ENCODE data around the gene AGBL5. TPM values are rescaled to one million over a fixed set of nuclear protein-coding genes. Genes with fewer than 3 reads are reported as not detected.
"Not testable (repeated sequence)": the region's sequence is repeated elsewhere in the genome, so short reads cannot be mapped to it uniquely, and the experiment has no call there.

The AGBL5 gene
- total RNA-seq, 1 donor: 17.5 TPM

- TF ChIP-seq, protein P1, sequence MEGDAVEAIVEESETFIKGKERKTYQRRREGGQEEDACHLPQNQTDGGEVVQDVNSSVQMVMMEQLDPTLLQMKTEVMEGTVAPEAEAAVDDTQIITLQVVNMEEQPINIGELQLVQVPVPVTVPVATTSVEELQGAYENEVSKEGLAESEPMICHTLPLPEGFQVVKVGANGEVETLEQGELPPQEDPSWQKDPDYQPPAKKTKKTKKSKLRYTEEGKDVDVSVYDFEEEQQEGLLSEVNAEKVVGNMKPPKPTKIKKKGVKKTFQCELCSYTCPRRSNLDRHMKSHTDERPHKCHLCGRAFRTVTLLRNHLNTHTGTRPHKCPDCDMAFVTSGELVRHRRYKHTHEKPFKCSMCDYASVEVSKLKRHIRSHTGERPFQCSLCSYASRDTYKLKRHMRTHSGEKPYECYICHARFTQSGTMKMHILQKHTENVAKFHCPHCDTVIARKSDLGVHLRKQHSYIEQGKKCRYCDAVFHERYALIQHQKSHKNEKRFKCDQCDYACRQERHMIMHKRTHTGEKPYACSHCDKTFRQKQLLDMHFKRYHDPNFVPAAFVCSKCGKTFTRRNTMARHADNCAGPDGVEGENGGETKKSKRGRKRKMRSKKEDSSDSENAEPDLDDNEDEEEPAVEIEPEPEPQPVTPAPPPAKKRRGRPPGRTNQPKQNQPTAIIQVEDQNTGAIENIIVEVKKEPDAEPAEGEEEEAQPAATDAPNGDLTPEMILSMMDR (IDR thresholded peaks at IDR 0.05; ENCODE audit: insufficient read depth, low read length): no peak
- DNase-seq (ENCODE audit: low read depth): no peak
- no peak overlapping the region for H3K4me3 ChIP-seq (ENCODE audit: low read depth, low read length)
These were observed 50.9 kb downstream of the AGBL5 start for GRCh38 chr2:27102329-27102728.

- DNase-seq (ENCODE audit: low read depth): no peak
- TF ChIP-seq, protein P1 (IDR thresholded peaks at IDR 0.05; ENCODE audit: insufficient read depth, low read length): no peak
These were observed 54.5 kb downstream of the AGBL5 start for GRCh38 chr2:27105981-27106380.

GRCh38 chr2:27108221-27108620 lies 56.8 kb downstream of the AGBL5 start:
- no peak overlapping the region for H3K4me3 ChIP-seq (ENCODE audit: low read depth, low read length)
- no peak for DNase-seq (ENCODE audit: low read depth)
- TF ChIP-seq, protein P1 (IDR thresholded peaks at IDR 0.05; ENCODE audit: insufficient read depth, low read length): no peak

More at GRCh38 chr2:27105981-27106380, 54.5 kb downstream of the AGBL5 start:
- H3K4me3 ChIP-seq (ENCODE audit: low read depth, low read length): no peak overlapping the region

- no peak for DNase-seq (ENCODE audit: low read depth)
- TF ChIP-seq, protein P1 (IDR thresholded peaks at IDR 0.05; ENCODE audit: insufficient read depth, low read length): no peak
These were observed 57.6 kb downstream of the AGBL5 start for GRCh38 chr2:27109083-27109482.

DNA sequence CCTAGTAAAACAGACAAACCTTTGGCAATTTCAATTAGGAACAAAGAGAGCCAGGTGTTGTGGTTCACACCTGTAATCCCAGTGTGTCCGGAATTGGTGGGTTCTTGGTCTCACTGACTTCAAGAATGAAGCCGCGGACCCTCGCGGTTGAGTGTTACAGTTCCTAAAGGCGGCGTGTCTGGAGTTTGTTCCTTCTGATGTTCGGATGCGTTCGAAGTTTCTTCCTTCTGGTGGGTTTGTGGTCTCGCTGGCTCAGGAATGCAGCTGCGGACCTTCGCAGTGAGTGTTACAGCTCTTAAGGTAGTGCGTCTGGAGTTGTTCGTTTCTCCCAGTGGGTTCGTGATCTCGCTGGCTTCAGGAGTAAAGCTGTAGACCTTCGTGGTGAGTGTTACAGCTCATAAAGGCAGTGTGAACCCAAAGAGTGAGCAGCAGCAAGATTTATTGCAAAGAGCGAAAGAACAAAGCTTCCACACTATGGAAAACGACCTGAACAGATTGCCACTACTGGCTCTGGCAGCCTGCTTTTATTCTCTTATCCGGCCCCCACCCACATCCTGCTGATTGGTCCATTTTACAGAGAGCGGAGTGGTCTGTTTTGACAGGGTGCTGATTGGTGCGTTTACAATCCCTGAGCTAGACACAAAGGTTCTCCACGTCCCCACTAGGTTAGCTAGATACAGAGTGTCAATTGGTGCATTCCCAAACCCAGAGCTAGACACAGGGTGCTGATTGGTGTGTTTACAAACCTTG lies 59.3 kb downstream of the AGBL5 start:
- not testable (repeated sequence) for H3K4me3 ChIP-seq (ENCODE audit: low read depth, low read length); DNase-seq (ENCODE audit: low read depth)

More at GRCh38 chr2:27109083-27109482, 57.6 kb downstream of the AGBL5 start:
- no peak overlapping the region for H3K4me3 ChIP-seq (ENCODE audit: low read depth, low read length)

DNA sequence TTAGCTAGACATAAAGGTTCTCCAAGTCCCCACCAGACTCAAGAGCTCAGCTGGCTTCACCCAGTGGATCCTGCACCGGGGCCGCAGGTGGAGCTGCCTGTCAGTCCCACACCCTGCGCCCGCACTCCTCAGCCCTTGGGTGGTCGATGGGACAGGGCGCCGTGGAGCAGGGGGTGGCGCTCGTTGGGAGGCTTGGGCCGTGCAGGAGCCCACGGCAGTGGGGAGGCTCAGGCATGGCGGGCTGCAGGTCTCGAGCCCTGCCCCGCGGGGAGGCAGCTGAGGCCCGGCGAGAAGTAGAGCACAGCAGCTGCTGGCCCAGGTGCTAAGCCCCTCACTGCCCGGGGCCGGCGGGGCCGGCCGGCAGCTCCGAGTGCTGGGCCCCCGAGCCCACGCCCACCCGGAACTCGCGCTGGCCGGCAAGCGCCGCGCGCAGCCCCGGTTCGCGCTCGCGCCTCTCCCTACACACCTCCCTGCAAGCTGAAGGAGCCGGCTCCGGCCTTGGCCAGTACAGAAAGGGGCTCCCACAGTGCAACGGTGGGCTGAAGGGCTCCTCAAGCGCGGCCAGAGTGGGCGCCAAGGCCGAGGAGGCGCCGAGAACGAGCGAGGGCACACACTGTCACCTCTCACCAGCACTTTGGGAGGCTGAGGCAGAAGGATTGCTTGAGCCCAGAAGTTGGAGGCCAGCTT lies 60.1 kb downstream of the AGBL5 start:
- DNase-seq (ENCODE audit: low read depth); H3K4me3 ChIP-seq (ENCODE audit: low read depth, low read length): not testable (repeated sequence)

GRCh38 chr2:27115519-27115918 lies 64.1 kb downstream of the AGBL5 start:
- no peak for DNase-seq (ENCODE audit: low read depth)
- TF ChIP-seq, protein P1 (IDR thresholded peaks at IDR 0.05; ENCODE audit: insufficient read depth, low read length): no peak
- no peak overlapping the region for H3K4me3 ChIP-seq (ENCODE audit: low read depth, low read length)

Measured in fibroblast of the aortic adventitia (primary cell).